HT-29 (cell line): ENCODE data around the gene SLCO4A1. TPM values are rescaled to one million over a fixed set of nuclear protein-coding genes. Genes with fewer than 3 reads are reported as not detected.

Experiments
- DNase-seq: peaks from one replicate; pipeline ENCODE4 v3.0.0-alpha.2; 2015; ENCODE audit warnings: low spot score
- total RNA-seq: library from RNA; depleted of rRNA; stranded (reverse); fragments of >200 nt; shearing (Covaris generic); gene quantifications from 2 replicates; pipeline ENCODE4 v1.2.3, GENCODE V29; 2014

The SLCO4A1 gene
- total RNA-seq, 1 experiment from 2014 or later, result 83.4 TPM

- DNase-seq, result no peak
These were observed 58.1 kb downstream of the SLCO4A1 start for GRCh38 chr20:62700261-62700930.

- no peak for DNase-seq
These were observed 59.1 kb downstream of the SLCO4A1 start for GRCh38 chr20:62701161-62702012.

DNA sequence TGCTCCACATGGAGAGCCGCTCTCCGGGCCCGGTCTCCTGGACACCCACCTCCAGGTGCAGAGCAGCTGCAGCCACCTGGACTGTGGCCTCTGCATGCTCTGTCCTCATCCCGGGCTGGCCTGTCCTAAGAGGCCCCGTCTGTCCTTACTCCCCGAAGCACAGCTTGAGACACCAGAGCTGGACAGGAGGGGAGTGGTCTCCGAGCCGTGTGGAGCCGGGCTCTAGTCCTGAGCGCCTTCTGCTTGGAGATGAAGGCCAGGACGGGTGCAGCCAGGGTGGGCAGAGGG is 59.7 kb downstream of the SLCO4A1 start:
- DNase-seq, result no peak

GRCh38 chr20:62702895-62703852 is 60.9 kb downstream of the SLCO4A1 start:
- peak; percentile 83 for DNase-seq

DNA sequence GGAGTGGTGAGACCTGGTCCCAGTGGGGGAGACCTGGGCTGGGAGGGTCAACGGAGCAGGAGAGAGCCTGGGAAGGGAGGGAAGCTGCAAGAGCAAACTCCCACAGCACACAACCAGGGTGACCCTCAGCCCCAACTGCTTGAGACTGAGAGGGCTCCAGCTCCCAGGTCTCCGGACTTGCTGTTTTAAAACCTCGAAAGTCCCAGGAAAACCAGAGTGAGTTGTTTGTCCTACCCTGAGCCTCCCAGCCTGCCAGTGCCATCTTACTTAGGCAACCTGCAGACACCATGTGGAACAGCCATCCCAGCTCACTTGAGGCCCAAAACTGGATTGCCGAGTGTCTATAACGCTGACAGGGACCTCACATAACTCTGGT is 61.5 kb downstream of the SLCO4A1 start:
- DNase-seq, result peak; percentile 41

DNA sequence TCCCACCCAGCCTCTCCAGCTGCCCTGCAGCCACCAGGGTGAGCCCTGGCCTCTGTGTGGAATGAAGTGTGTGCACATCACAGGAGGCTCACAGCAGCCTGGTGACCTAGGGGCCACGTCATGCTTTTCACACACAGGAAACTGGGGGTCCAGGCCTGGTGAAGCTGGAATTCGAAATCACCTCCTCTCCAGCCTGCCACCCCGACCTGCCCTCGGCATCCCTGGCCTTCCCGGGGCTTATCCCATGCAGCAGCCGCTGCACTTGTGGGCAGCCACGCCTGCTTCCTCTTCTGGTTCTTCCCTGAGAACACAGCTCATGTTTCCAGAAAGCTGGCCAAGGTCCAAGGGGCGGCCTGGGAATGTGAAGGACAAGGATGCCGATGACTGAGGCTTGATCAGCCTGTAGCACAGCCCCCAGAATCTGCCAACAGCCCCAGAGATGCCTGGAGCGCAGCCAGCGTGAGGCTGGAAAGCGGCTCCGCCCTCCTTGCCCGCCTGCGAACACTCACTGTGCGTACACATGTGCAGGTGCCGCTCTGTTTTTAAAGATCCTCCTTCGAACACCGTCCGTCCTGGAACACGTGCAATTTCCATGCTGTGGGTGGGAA is 62.1 kb downstream of the SLCO4A1 start:
- DNase-seq, result peak; percentile 98

DNA sequence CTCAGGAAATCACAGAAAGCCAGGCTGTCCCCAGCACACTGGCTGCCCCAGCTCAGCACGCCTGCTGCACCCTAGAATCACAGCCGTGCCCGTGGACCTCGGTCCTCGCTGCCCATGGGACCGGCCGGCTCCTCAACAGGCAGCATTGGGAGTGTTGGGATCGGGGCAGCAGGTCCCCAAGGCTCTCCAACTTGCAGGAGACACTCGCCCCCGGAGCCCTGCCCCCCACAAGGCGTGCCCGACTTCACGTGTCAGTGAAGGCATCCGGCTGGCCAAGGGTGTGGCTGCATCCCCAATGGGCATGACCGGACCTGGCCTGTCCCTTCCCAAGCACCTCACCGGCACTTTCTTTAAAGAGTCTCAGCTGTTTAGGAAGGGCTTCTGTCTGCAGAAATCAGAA is 63.3 kb downstream of the SLCO4A1 start:
- DNase-seq, result no peak

DNA sequence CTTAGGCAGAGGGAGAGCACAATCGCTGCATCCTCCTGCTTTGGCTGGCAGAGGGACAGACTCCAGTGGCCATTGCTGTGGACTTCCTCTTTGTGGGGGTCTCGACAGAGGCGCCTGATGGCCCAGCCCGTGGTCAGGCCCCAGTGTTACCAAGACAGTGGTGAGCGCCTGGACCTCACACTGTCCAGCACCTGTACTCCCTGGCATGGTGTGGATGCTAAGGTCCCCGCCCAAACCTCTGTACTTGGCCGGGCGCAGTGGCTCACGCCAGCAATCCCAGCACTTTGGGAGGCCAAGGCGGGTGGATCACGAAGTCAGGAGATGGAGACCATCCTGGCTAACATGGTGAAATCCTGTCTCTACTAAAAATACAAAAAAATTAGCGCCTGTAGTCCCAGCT is 64.0 kb downstream of the SLCO4A1 start:
- no peak for DNase-seq

DNA sequence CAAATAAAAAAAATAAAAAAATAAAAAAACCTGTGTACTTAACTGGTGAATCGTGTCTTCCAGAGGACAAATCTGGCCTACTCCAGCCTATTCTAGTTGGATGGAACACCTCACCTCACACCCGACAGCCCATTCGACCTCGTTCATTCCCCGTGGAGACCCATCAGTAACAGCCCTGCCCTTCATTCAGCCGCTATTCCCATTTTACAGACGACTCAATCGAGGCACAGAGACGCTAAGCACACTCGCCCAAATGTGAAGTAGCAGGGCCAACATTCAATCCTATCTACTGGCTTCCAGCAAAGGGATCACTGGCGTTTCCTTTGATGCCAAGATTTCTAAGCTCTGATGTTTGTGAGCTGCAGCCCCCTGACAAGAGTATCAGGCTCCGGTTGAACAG is 64.6 kb downstream of the SLCO4A1 start:
- no peak for DNase-seq

- DNase-seq, result no peak
These were observed 65.1 kb downstream of the SLCO4A1 start for GRCh38 chr20:62707276-62707920.

- peak; percentile 80 for DNase-seq
These were observed 65.7 kb downstream of the SLCO4A1 start for GRCh38 chr20:62707921-62708521.

GRCh38 chr20:62708591-62709536 is 66.6 kb downstream of the SLCO4A1 start, which contains the start of gene NTSR1:
Gene NTSR1, plus strand, starts transcription at chr20:62708836. Its CDS starts 372 bp downstream, at chr20:62709208.
- DNase-seq, result peak; percentile 38

GRCh38 chr20:62709537-62709905 is 67.2 kb downstream of the SLCO4A1 start:
- peak; percentile 64 for DNase-seq

- no peak for DNase-seq
These were observed 68.0 kb downstream of the SLCO4A1 start for GRCh38 chr20:62710221-62710885.

DNA sequence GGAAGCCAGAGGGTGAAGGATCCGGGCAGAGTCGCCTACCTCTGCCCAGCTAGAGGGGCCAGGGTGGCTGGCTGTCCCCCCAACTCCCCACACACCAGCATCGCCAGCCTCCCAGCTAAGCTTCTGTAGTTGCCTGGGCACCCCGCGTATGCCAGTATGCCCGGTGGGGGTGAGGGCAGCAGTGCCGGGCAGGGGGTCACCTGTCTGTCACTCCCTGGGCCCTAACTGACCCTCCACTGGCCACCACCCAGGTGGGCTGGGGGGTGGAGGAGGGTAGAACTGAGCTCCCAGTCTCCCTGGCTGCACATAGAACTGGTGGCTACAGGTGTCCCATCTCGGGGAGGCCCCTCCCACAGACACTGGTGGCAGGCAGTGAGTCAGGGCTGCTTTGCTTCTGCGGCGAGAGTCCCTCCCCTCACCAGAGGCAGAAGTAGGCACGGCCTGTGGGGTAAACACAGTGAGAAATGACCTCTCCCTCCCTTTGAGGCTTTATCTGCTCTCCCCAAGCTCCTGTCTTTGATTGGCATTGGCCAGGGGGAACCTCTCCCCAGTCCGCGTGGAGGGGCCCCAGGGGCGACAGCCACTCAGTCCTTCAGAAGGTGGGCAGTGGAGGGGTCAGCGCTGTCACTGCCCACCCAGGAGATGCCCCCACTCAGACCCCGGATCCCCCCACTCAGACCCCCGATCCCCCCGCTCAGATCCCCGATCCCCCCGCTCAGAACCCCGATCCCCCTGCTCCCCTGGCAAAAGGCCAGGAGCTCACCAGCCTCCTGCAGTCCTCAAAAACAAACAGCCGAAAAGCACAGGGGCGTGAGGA is 68.8 kb downstream of the SLCO4A1 start:
- DNase-seq, result peak; percentile 95

DNA sequence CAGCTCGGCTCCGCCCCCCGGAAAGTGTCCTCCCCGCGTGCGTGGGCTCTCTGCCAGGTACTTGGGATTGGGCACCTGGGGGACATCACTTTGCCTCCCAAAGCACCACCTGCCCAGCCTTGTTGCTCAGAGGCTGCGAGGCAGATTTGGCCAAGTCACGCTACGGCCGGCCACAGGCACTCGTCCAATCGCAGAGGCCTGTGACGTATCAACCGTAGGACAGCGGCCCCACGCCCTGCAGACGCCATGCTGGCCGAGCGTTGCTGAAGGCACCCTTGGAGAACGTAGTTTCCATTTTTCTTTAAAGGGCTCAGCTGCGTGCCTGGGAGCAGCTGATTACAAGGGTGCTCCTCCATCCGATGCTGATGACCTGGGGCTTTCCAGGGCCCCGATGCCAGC is 69.4 kb downstream of the SLCO4A1 start:
- peak; percentile 74 for DNase-seq

- no peak for DNase-seq
These were observed 70.3 kb downstream of the SLCO4A1 start for GRCh38 chr20:62712606-62713005.

- no peak for DNase-seq
These were observed 71.7 kb downstream of the SLCO4A1 start for GRCh38 chr20:62714006-62714405.
